GM23338 (cell line): ENCODE measurements around the gene AGTRAP. TPM values are rescaled to one million over a fixed set of nuclear protein-coding genes. Genes with fewer than 3 reads are reported as not detected.

Experiments used
- ATAC-seq: fragments of 200-7000 bp; cut with Tn5 transposase; 3 replicates; pipeline ENCODE4 v1.9.1; 2020
- DNase-seq: peaks from one replicate; pipeline ENCODE4 v3.0.0-alpha.2; 2015; ENCODE audit warnings: low spot score
- H2AFZ ChIP-seq: fragments of 200-600 bp; sonication (generic); 2 replicates; pipeline ENCODE4 v1.8.0; 2016; ENCODE audit warnings: antibody characterized with exemption, mild to moderate bottlenecking, moderate library complexity
- H3F3A ChIP-seq: fragments of 200-600 bp; sonication (generic); replicated peaks from 2 replicates; pipeline ENCODE4 v1.8.0; 2017; ENCODE audit warnings: antibody characterized with exemption, mixed run types, low read depth
- H3K27ac ChIP-seq: fragments of 200-600 bp; sonication (generic); 2 replicates; pipeline ENCODE4 v1.6.1; 2016; ENCODE audit warnings: low read depth
- H3K27me3 ChIP-seq: fragments of 200-600 bp; sonication (generic); 2 replicates; pipeline ENCODE4 v1.8.0; 2016; ENCODE audit warnings: mild to moderate bottlenecking, mixed run types, moderate library complexity; ENCODE audit not compliant: insufficient read depth
- H3K36me3 ChIP-seq: fragments of 200-600 bp; sonication (generic); 2 replicates; pipeline ENCODE4 v1.8.0; 2016; ENCODE audit warnings: mild to moderate bottlenecking; ENCODE audit not compliant: insufficient read depth
- H3K4me1 ChIP-seq: fragments of 200-600 bp; sonication (generic); 2 replicates; pipeline ENCODE4 v1.8.0; 2016; ENCODE audit warnings: mild to moderate bottlenecking, moderate library complexity; ENCODE audit not compliant: insufficient read depth
- H3K4me2 ChIP-seq: fragments of 200-600 bp; sonication (generic); 2 replicates; pipeline ENCODE4 v1.7.1; 2017; ENCODE audit warnings: mixed run types
- H3K4me3 ChIP-seq: fragments of 200-600 bp; sonication (generic); 2 replicates; pipeline ENCODE4 v1.6.1; 2016; ENCODE audit warnings: mixed run types
- H3K79me2 ChIP-seq: fragments of 200-600 bp; sonication (generic); replicated peaks from 2 replicates; pipeline ENCODE4 v1.8.0; 2017; ENCODE audit warnings: mild to moderate bottlenecking; ENCODE audit not compliant: insufficient read depth
- H3K9me2 ChIP-seq: fragments of 200-600 bp; sonication (generic); 2 replicates; pipeline ENCODE4 v1.8.0; 2017; ENCODE audit not compliant: insufficient read depth
- H4K20me1 ChIP-seq: fragments of 200-600 bp; sonication (generic); replicated peaks from 2 replicates; pipeline ENCODE4 v1.8.0; 2017; ENCODE audit warnings: mild to moderate bottlenecking; ENCODE audit not compliant: insufficient read depth
- H3K27ac Mint-ChIP-seq: 2 replicates; pipeline ENCODE4 v1.8.0; 2020; ENCODE audit warnings: inconsistent platforms, mild to moderate bottlenecking, moderate library complexity, mixed read lengths
- H3K27me3 Mint-ChIP-seq: 3 replicates; pipeline ENCODE4 v1.8.0; 2022; ENCODE audit warnings: low read depth, mild to moderate bottlenecking, moderate library complexity, mixed read lengths, inconsistent platforms; ENCODE audit not compliant: insufficient read depth, poor library complexity
- H3K36me3 Mint-ChIP-seq: 3 replicates; pipeline ENCODE4 v1.8.0; 2021; ENCODE audit warnings: low read depth, mild to moderate bottlenecking, inconsistent platforms, moderate library complexity, mixed read lengths
- H3K4me1 Mint-ChIP-seq: 3 replicates; pipeline ENCODE4 v1.8.0; 2020; ENCODE audit warnings: mild to moderate bottlenecking, inconsistent platforms, mixed read lengths
- H3K4me3 Mint-ChIP-seq: 3 replicates; pipeline ENCODE4 v1.8.0; 2021; ENCODE audit warnings: moderate library complexity, mild to moderate bottlenecking, inconsistent platforms, mixed read lengths
- H3K9me3 Mint-ChIP-seq: 3 replicates; pipeline ENCODE4 v1.8.0; 2020; ENCODE audit warnings: moderate library complexity, mild to moderate bottlenecking, inconsistent platforms, mixed read lengths
- CREB1 ChIP-seq: fragments of 250-450 bp; sonication (Bioruptor Pico); IDR thresholded peaks from 2 replicates; pipeline ENCODE4 v1.5.0; 2020; ENCODE audit warnings: low read depth, mild to moderate bottlenecking, moderate library complexity
- EZH2phosphoT487 ChIP-seq: fragments of 200-600 bp; sonication (generic); IDR thresholded peaks from one replicate; pipeline ENCODE4 v1.8.1; 2018; ENCODE audit warnings: antibody characterized with exemption; ENCODE audit not compliant: unreplicated experiment
- JUNB ChIP-seq: IDR thresholded peaks from one replicate; pipeline ENCODE4 v1.6.1; 2016; ENCODE audit warnings: antibody characterized with exemption; ENCODE audit not compliant: unreplicated experiment
- NANOG ChIP-seq: IDR thresholded peaks from 2 replicates; pipeline ENCODE4 v1.6.1; 2016; ENCODE audit warnings: antibody characterized with exemption, borderline replicate concordance
- POLR2AphosphoS5 ChIP-seq: IDR thresholded peaks from 2 replicates; pipeline ENCODE4 v1.6.1; 2016; ENCODE audit warnings: antibody characterized with exemption, low read depth
- REST ChIP-seq: IDR thresholded peaks from one replicate; pipeline ENCODE4 v1.6.1; 2018; ENCODE audit warnings: antibody characterized with exemption; ENCODE audit not compliant: unreplicated experiment
- STAT1 ChIP-seq: IDR thresholded peaks from one replicate; pipeline ENCODE4 v1.6.1; 2016; ENCODE audit warnings: antibody characterized with exemption; ENCODE audit not compliant: unreplicated experiment
- ZNF114 ChIP-seq: fragments of 250-450 bp; sonication (Bioruptor Pico); IDR thresholded peaks from 2 replicates; pipeline ENCODE4 v1.5.0; 2020; ENCODE audit warnings: mild to moderate bottlenecking, moderate library complexity
- ZNF462 ChIP-seq: fragments of 250-450 bp; sonication (Bioruptor Pico); IDR thresholded peaks from 2 replicates; pipeline ENCODE4 v1.5.0; 2020; ENCODE audit warnings: mild to moderate bottlenecking, moderate library complexity
- polyA plus RNA-seq: library from polyadenylated mRNA; unstranded; fragments of >200 nt; fragmentation: Nextera tagmentation; extraction: Ambion mirVana; gene quantifications from 2 replicates; pipeline ENCODE4 v1.2.1, GENCODE V29; 2016
- total RNA-seq: library from RNA; depleted of rRNA; stranded (reverse); fragments of >200 nt; shearing (Covaris generic); gene quantifications from 2 replicates; pipeline ENCODE4 v1.2.3, GENCODE V29; 2014
- TF ChIP-seq, protein P1 (sequence below), 2 experiments: fragments of 200-600 bp in 1 of 2; sonication (generic) in 1 of 2; conservative IDR thresholded peaks; 2 replicates each; pipeline versions ENCODE4 v1.5.1 to v1.6.1; 2016 to 2017; ENCODE audit warnings: antibody characterized with exemption in 2 of 2, low read depth in 2 of 2, mild to moderate bottlenecking in 2 of 2, moderate library complexity in 1 of 2

AGTRAP gene
- total and polyA plus RNA-seq, 2 experiments from 2014 or later, result 79.4 to 102 TPM

DNA sequence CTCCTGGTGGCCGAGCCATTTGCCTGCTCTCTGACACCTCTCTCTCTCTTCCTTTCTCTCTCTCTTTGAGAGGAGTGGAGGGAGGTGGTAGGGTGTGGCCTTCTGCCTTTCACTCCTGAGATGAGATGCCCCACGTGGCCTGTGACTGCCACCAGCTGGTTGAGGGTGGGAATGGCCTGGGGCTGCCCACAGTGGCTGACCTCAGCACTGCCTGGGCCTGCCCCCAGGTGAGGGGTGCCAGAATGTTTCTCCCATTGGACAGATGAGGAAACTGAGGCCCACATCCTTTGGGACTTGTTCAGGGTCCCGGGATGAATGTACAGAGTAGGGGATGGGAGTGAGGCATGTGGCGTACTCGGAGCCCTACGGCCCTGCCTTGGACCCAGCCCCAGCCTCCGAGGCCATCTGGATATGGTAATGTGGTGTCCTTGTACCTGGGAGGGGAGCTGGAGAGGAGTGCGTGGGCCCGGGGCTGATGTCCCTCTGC, 13.3 kb downstream of the AGTRAP start (continued):
- TF ChIP-seq REST (no peak), ZNF114 (CRISPR knock-in tag) (no peak), POLR2AphosphoS5 (no peak)
- TF ChIP-seq, protein P1, sequence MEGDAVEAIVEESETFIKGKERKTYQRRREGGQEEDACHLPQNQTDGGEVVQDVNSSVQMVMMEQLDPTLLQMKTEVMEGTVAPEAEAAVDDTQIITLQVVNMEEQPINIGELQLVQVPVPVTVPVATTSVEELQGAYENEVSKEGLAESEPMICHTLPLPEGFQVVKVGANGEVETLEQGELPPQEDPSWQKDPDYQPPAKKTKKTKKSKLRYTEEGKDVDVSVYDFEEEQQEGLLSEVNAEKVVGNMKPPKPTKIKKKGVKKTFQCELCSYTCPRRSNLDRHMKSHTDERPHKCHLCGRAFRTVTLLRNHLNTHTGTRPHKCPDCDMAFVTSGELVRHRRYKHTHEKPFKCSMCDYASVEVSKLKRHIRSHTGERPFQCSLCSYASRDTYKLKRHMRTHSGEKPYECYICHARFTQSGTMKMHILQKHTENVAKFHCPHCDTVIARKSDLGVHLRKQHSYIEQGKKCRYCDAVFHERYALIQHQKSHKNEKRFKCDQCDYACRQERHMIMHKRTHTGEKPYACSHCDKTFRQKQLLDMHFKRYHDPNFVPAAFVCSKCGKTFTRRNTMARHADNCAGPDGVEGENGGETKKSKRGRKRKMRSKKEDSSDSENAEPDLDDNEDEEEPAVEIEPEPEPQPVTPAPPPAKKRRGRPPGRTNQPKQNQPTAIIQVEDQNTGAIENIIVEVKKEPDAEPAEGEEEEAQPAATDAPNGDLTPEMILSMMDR (conservative IDR thresholded peaks at IDR 0.05; ENCODE audit: low read depth in 2 of 2), result peak; percentile 63 to 85

- Histone ChIP-seq H3K9me2 (no peaks in the 10 kb centered on the region), H3K79me2 (no peaks in the 10 kb centered on the region), H4K20me1 (no peaks in the 10 kb centered on the region), H3K27me3 (no peaks in the 10 kb centered on the region), H3K27ac (no peak overlapping the region), H3K4me3 (no peak overlapping the region), H3K36me3 (no peaks in the 10 kb centered on the region; the same call in 1 of the 2 replicates), H3K4me2 (no peak overlapping the region), H3F3A (peaks cover 7% of the 10 kb centered on the region; the same call in 1 of the 2 replicates), H3K4me1 (no peaks in the 10 kb centered on the region; the same call in 1 of the 2 replicates), H2AFZ (no peak overlapping the region)
- no peak overlapping the region for H3K4me3 Mint-ChIP-seq
- peaks cover 17% of the 10 kb centered on the region for H3K27me3 Mint-ChIP-seq
- peaks cover 25% of the 10 kb centered on the region for H3K4me1 Mint-ChIP-seq
- H3K36me3 Mint-ChIP-seq, result peaks cover 25% of the 10 kb centered on the region
- H3K27ac Mint-ChIP-seq, result no peak overlapping the region
- no peak for TF ChIP-seq ZNF462 (CRISPR knock-in tag)
- TF ChIP-seq JUNB, result no peak
- TF ChIP-seq NANOG, result no peak
- TF ChIP-seq POLR2AphosphoS5, result no peak
- no peak for TF ChIP-seq CREB1 (CRISPR knock-in tag)
- no peak for TF ChIP-seq EZH2phosphoT487
- no peak for TF ChIP-seq ZNF114 (CRISPR knock-in tag)
- no peak for TF ChIP-seq STAT1
- TF ChIP-seq REST, result no peak
- H3K9me3 Mint-ChIP-seq, result no peaks in the 10 kb centered on the region
- ATAC-seq (no peak), DNase-seq (no peak)
These were observed 14.1 kb downstream of the AGTRAP start for GRCh38 chr1:11749996-11750395.
